CD4-positive, alpha-beta T cell treated with Interleukin-12 subunit alpha and Interleukin-12 subunit beta, for 1 hour (primary cell): ENCODE data around the gene SOX18.
"Not testable (repeated sequence)": the region's sequence is repeated elsewhere in the genome, so short reads cannot be mapped to it uniquely, and the experiment has no call there.

ENCODE experiments used
- DNase-seq: peaks from one replicate; pipeline ENCODE4 v3.0.0-alpha.2; 2020

SOX18 gene

GRCh38 chr20:64049060-64049877, at the start of gene SOX18:
Gene SOX18 (minus strand): TSS chr20:64049639. CDS start chr20:64049516, 123 bp downstream.
- DNase-seq, result peak; percentile 27

GRCh38 chr20:64098471-64099013, 49.1 kb upstream of the SOX18 start:
- no peak for DNase-seq

- no peak for DNase-seq
These were observed 47.1 kb upstream of the SOX18 start for GRCh38 chr20:64096535-64096934.

- DNase-seq, result no peak
These were observed 46.5 kb upstream of the SOX18 start for GRCh38 chr20:64095927-64096326.

GRCh38 chr20:64095455-64095854, 46.0 kb upstream of the SOX18 start:
- no peak for DNase-seq

- DNase-seq, result no peak
These were observed 43.6 kb upstream of the SOX18 start for GRCh38 chr20:64093013-64093503.

GRCh38 chr20:64092258-64093012, 43.0 kb upstream of the SOX18 start:
- DNase-seq, result no peak

GRCh38 chr20:64091770-64092169, 42.3 kb upstream of the SOX18 start:
- DNase-seq, result no peak

- no peak for DNase-seq
These were observed 41.9 kb upstream of the SOX18 start for GRCh38 chr20:64091340-64091739.

GRCh38 chr20:64090165-64090564, 40.7 kb upstream of the SOX18 start:
- DNase-seq, result no peak

GRCh38 chr20:64088586-64088985, 39.1 kb upstream of the SOX18 start:
- DNase-seq, result not testable (repeated sequence)

- DNase-seq, result not testable (repeated sequence)
These were observed 37.9 kb upstream of the SOX18 start for GRCh38 chr20:64087226-64087825.

- no peak for DNase-seq
These were observed 37.4 kb upstream of the SOX18 start for GRCh38 chr20:64086801-64087200.

GRCh38 chr20:64084685-64085152, 35.3 kb upstream of the SOX18 start:
- DNase-seq, result no peak

- no peak for DNase-seq
These were observed 34.6 kb upstream of the SOX18 start, which contains the start of gene LKAAEAR1 for GRCh38 chr20:64083804-64084684. Gene LKAAEAR1 (minus strand): TSS chr20:64084398. CDS start chr20:64084219, 179 bp downstream.

GRCh38 chr20:64083378-64083803, 34.0 kb upstream of the SOX18 start:
- DNase-seq, result peak; percentile 78

- no peak for DNase-seq
These were observed 33.5 kb upstream of the SOX18 start for GRCh38 chr20:64082820-64083377.

- DNase-seq, result no peak
These were observed 32.8 kb upstream of the SOX18 start for GRCh38 chr20:64082126-64082731.

GRCh38 chr20:64081624-64081964, 32.2 kb upstream of the SOX18 start:
- DNase-seq, result no peak

- DNase-seq, result no peak
These were observed 31.6 kb upstream of the SOX18 start for GRCh38 chr20:64080813-64081623.
